HG02763 (cell line): ENCODE data around the gene SYPL1.

Source experiments
- ATAC-seq: cut with Tn5 transposase; IDR thresholded peaks from one replicate; pipeline ENCODE4 v1.9.1; 2021; ENCODE audit warnings: mild to moderate bottlenecking, moderate library complexity; ENCODE audit not compliant: unreplicated experiment

The SYPL1 gene

GRCh38 chr7:106054156-106054910, 57.8 kb downstream of the SYPL1 start:
- no peak for ATAC-seq

GRCh38 chr7:106053109-106053508, 59.0 kb downstream of the SYPL1 start:
- no peak for ATAC-seq

- no peak for ATAC-seq
These were observed 59.4 kb downstream of the SYPL1 start for GRCh38 chr7:106052681-106053080.

GRCh38 chr7:106050746-106051117, 61.4 kb downstream of the SYPL1 start:
- no peak for ATAC-seq

- no peak for ATAC-seq
These were observed 61.9 kb downstream of the SYPL1 start for GRCh38 chr7:106050002-106050745.

- no peak for ATAC-seq
These were observed 62.9 kb downstream of the SYPL1 start for GRCh38 chr7:106049139-106049752.

GRCh38 chr7:106048706-106049020, 63.4 kb downstream of the SYPL1 start:
- no peak for ATAC-seq

- ATAC-seq, result no peak
These were observed 64.0 kb downstream of the SYPL1 start for GRCh38 chr7:106047818-106048705.

GRCh38 chr7:106047184-106047583, 64.9 kb downstream of the SYPL1 start:
- no peak for ATAC-seq

GRCh38 chr7:106045586-106045985, 66.5 kb downstream of the SYPL1 start:
- ATAC-seq, result no peak

- ATAC-seq, result no peak
These were observed 67.0 kb downstream of the SYPL1 start for GRCh38 chr7:106045139-106045538.

GRCh38 chr7:106042196-106042611, 69.9 kb downstream of the SYPL1 start:
- ATAC-seq, result no peak

- ATAC-seq, result no peak
These were observed 70.9 kb downstream of the SYPL1 start for GRCh38 chr7:106041140-106041717.
